B cell (primary cell): ENCODE results near the gene THRB.

Experiments
- EZH2 ChIP-seq: IDR thresholded peaks from 2 replicates; pipeline ENCODE4 v1.6.1; 2012; ENCODE audit warnings: borderline replicate concordance, low read depth, mild to moderate bottlenecking, moderate library complexity, low read length; ENCODE audit not compliant: insufficient read depth, poor library complexity, severe bottlenecking
- TF ChIP-seq, protein P1 (sequence below): fragments of 200-600 bp; IDR thresholded peaks from one replicate; pipeline ENCODE4 v1.8.0; 2022; ENCODE audit warnings: antibody characterized with exemption, mild to moderate bottlenecking

GRCh38 chr3:24405057-24405456, 89.6 kb downstream of the THRB start:
- TF ChIP-seq, protein P1, sequence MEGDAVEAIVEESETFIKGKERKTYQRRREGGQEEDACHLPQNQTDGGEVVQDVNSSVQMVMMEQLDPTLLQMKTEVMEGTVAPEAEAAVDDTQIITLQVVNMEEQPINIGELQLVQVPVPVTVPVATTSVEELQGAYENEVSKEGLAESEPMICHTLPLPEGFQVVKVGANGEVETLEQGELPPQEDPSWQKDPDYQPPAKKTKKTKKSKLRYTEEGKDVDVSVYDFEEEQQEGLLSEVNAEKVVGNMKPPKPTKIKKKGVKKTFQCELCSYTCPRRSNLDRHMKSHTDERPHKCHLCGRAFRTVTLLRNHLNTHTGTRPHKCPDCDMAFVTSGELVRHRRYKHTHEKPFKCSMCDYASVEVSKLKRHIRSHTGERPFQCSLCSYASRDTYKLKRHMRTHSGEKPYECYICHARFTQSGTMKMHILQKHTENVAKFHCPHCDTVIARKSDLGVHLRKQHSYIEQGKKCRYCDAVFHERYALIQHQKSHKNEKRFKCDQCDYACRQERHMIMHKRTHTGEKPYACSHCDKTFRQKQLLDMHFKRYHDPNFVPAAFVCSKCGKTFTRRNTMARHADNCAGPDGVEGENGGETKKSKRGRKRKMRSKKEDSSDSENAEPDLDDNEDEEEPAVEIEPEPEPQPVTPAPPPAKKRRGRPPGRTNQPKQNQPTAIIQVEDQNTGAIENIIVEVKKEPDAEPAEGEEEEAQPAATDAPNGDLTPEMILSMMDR: no peak
- TF ChIP-seq EZH2: no peak
